ENCODE measurements around the gene IGF2BP3.
A peak's percentile ranks its signal among the peaks of the same experiment; 100 is the strongest.

Gene IGF2BP3

DNA sequence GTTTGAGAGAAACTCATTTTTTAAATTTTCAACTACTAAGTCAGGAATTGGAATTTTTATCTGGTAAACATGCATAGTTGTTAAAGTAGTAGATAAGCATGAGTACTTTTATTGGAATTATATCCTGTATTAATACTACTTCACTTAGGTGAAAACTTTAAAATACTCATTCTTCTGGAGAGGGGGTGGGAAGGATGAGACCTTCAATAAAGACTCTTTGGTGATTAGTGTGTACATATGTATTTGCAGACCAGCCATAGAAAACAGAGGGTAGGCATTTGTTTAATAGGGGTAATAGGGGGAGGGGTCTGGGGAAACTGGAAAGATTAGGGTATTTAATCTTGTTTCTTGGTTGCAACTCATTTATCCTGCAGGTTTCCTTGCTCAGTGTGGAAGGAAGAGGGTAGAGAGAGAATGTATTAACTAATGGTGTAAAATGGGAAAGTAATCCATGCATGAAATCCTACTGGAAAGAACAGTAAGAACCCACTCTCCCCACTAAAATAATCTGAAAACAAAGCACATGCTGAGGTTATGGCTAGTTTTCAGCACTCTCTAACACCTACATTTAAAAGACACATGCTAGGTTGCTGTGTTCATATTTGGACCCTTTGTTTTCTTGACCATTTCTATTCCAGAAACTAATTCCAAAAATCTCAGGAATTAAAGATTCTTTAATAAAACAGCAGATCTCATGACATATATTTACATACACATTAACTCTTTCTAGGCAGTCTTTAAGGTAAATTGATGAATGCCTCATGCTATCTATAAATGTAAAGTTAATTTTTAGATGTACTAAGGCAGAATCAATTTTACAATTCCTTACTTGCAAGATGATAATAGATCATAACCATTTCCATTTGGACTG lies 6.2 kb upstream of the IGF2BP3 start:
- no peak overlapping the region for H3K4me3 Mint-ChIP-seq
- H3K27me3 Mint-ChIP-seq: peaks cover 68% of the 10 kb centered on the region
- no peaks in the 10 kb centered on the region for H3K9me3 Mint-ChIP-seq
- H3K4me1 Mint-ChIP-seq (ENCODE audit: low read depth): peaks cover 14% of the 10 kb centered on the region
- intact Hi-C loops (cut with micrococcal nuclease): loop anchor here (5.0 to 10.0 kb wide), 2 partner anchors 56 to 292 kb away; partner anchors contain the start of genes NUP42 and TRA2A
- no peak overlapping the region for H3K27ac Mint-ChIP-seq
- H3K36me3 Mint-ChIP-seq (ENCODE audit: low read depth): no peaks in the 10 kb centered on the region

DNA sequence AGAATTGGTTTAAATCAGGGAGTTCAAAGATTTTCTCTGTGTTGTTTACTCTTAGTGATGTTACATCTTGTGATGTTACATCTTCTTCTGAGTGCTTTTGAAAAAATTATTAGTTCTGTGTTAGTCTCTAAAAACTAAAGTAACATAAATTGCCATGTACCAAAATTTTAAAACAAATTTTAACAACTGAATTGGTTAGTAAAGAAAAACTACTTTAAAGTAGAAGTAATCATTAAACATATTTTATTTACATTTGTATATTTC lies 5.2 kb upstream of the IGF2BP3 start:
- H3K27ac Mint-ChIP-seq: no peak overlapping the region
- H3K4me1 Mint-ChIP-seq (ENCODE audit: low read depth): peaks cover 22% of the 10 kb centered on the region
- H3K9me3 Mint-ChIP-seq: no peaks in the 10 kb centered on the region
- intact Hi-C loops (cut with micrococcal nuclease): loop anchor here (5.0 to 10.0 kb wide), 2 partner anchors 57 to 291 kb away; partner anchors contain the start of genes NUP42 and TRA2A
- H3K36me3 Mint-ChIP-seq (ENCODE audit: low read depth): no peaks in the 10 kb centered on the region
- peaks cover 70% of the 10 kb centered on the region for H3K27me3 Mint-ChIP-seq
- no peak overlapping the region for H3K4me3 Mint-ChIP-seq

GRCh38 chr7:23474829-23475575 lies 4.7 kb upstream of the IGF2BP3 start:
- Mint-ChIP-seq H3K36me3 (ENCODE audit: low read depth) (no peaks in the 10 kb centered on the region), H3K4me3 (peak overlapping the region; percentile 79), H3K27ac (peak overlapping the region; percentile 15), H3K9me3 (no peaks in the 10 kb centered on the region), H3K4me1 (ENCODE audit: low read depth) (peaks cover 27% of the 10 kb centered on the region), H3K27me3 (peaks cover 70% of the 10 kb centered on the region)
- intact Hi-C loops (cut with micrococcal nuclease): loop anchor here (5.0 to 10.0 kb wide), 3 partner anchors 57 to 290 kb away; partner anchors contain the start of genes MALSU1, NUP42 and TRA2A

DNA sequence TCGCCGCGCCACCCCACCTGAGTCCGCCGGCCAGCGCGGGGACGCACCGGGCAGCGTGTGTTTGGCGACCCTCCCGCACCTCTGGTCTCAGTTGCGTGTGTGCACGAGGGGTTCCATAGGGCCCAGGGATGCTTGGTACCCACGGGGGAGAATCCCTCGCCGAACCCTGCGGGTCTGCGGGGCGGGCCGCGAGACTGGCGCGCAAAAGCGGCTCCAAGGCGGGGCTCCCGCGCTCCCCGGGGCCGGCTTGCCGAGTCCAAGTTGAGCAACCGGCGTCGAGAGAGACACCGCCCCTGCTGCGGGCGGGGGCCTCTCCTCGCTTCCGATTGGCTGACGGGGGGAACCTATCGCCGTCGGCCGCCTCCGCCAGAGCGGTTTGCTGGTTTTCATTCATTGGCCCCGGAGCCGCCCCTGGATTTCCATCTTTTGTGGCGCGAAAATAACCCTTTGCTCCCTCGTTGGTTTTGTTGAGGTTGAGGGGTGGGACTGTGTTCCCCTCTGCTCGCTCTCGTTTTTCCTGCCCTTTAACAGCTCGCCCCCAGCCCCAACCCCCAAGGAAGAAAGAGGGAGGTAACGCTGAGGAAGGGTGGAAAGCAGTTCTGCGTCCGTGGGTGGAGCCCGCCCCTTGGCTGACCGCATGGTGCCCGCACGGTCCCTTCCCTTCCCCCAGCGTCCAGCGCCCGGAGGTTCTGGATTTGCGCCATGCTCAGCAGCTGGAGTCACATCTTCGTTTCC lies 4.0 kb upstream of the IGF2BP3 start:
- Mint-ChIP-seq H3K4me3 (peak overlapping the region; percentile 79), H3K9me3 (no peaks in the 10 kb centered on the region), H3K27ac (peak overlapping the region; percentile 15), H3K4me1 (ENCODE audit: low read depth) (peaks cover 31% of the 10 kb centered on the region), H3K27me3 (peaks cover 73% of the 10 kb centered on the region), H3K36me3 (ENCODE audit: low read depth) (no peaks in the 10 kb centered on the region)
- intact Hi-C loops (cut with micrococcal nuclease): loop anchor here (5.0 to 10.0 kb wide), 2 partner anchors 177 to 289 kb away; partner anchors contain the start of genes MALSU1 and NUP42

- H3K27ac Mint-ChIP-seq: no peak overlapping the region
- H3K4me1 Mint-ChIP-seq (ENCODE audit: low read depth): peaks cover 36% of the 10 kb centered on the region
- no peaks in the 10 kb centered on the region for H3K9me3 Mint-ChIP-seq
- peaks cover 73% of the 10 kb centered on the region for H3K27me3 Mint-ChIP-seq
- no peaks in the 10 kb centered on the region for H3K36me3 Mint-ChIP-seq (ENCODE audit: low read depth)
- intact Hi-C loops (cut with micrococcal nuclease): loop anchor here (5.0 to 10.0 kb wide), 2 partner anchors 176 to 289 kb away; partner anchors contain the start of genes MALSU1 and NUP42
- H3K4me3 Mint-ChIP-seq: peak overlapping the region; percentile 79
Measured at GRCh38 chr7:23473844-23474093, 3.5 kb upstream of the IGF2BP3 start.

DNA sequence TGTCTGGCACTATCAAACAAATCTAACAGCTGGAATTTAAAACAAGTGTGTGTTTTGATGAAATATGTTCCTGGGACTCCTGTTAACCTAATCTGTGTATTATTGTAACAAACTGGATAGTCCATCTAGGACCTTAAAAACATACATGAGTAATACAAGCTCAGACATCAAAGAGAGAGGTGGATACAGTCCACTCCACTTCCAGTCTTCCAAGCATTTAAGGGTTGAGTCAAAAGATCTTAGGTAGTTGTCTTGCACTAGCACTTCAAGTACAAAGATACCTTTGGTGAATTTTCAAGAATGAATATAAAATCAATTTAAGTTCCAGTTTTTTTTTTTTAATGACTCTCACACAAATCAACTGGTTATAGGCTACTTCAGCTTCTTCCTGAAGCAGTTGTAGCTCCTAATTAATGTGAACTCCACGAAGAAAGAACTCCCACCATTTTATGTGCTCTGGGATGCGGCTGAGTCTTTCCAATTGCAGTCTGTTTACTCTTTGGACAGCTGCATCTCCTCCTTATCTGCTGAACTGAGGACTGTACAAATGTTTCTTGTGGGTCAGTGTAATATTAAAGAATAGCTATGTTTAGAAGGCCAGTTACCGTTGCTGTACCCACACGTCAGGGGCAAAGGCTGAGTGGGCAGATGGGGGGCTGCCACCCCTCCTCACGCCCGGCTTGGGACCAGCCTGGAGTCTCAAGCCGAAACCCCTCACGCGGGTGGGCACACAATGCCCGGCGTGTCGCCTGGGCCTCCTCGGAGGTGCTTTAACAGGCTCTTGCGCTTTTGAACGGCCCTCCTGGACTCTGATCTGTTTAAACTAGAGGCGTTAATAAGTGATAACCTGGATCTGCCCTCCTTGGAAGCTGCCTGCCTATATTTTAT lies 2.9 kb upstream of the IGF2BP3 start:
- H3K27me3 Mint-ChIP-seq: peaks cover 76% of the 10 kb centered on the region
- intact Hi-C loops (cut with micrococcal nuclease): loop anchor here (5.0 to 10.0 kb wide), 2 partner anchors 176 to 288 kb away; partner anchors contain the start of genes MALSU1 and NUP42
- peaks cover 41% of the 10 kb centered on the region for H3K4me1 Mint-ChIP-seq (ENCODE audit: low read depth)
- no peak overlapping the region for H3K27ac Mint-ChIP-seq
- no peaks in the 10 kb centered on the region for H3K36me3 Mint-ChIP-seq (ENCODE audit: low read depth)
- no peak overlapping the region for H3K4me3 Mint-ChIP-seq
- no peaks in the 10 kb centered on the region for H3K9me3 Mint-ChIP-seq

DNA sequence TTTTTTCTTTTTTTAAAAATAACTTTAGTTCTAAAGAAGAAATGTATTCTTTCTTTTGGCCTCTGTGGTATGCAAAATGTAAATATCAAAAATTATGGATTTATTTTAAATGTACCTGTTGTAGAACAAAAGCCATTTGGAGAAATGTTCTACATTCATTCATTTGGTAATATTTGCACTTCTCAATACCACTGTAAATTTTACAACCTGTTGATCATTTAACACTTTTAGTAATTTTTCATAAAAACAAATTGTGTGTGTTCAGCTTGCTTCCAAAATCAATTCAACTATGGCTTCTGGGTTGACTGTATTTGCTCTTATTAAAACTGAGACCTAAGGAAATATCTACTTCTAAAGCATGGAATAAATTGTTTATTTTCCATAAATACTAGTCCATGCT lies 2.3 kb upstream of the IGF2BP3 start:
- H3K36me3 Mint-ChIP-seq (ENCODE audit: low read depth): no peaks in the 10 kb centered on the region
- H3K4me1 Mint-ChIP-seq (ENCODE audit: low read depth): peaks cover 48% of the 10 kb centered on the region
- no peaks in the 10 kb centered on the region for H3K9me3 Mint-ChIP-seq
- H3K27ac Mint-ChIP-seq: no peak overlapping the region
- H3K27me3 Mint-ChIP-seq: peaks cover 82% of the 10 kb centered on the region
- no peak overlapping the region for H3K4me3 Mint-ChIP-seq
- intact Hi-C loops (cut with micrococcal nuclease): loop anchor here (5.0 to 10.0 kb wide), 2 partner anchors 175 to 288 kb away; partner anchors contain the start of genes MALSU1 and NUP42

- peaks cover 52% of the 10 kb centered on the region for H3K4me1 Mint-ChIP-seq (ENCODE audit: low read depth)
- H3K27me3 Mint-ChIP-seq: peaks cover 84% of the 10 kb centered on the region
- no peaks in the 10 kb centered on the region for H3K9me3 Mint-ChIP-seq
- intact Hi-C loops (cut with micrococcal nuclease): loop anchor here (5.0 to 10.0 kb wide), 2 partner anchors 175 to 287 kb away; partner anchors contain the start of genes MALSU1 and NUP42
- no peak overlapping the region for H3K27ac Mint-ChIP-seq
- no peaks in the 10 kb centered on the region for H3K36me3 Mint-ChIP-seq (ENCODE audit: low read depth)
- no peak overlapping the region for H3K4me3 Mint-ChIP-seq
Measured at GRCh38 chr7:23472046-23472445, 1.8 kb upstream of the IGF2BP3 start.

- H3K4me3 Mint-ChIP-seq: peak overlapping the region; percentile 77
- H3K4me1 Mint-ChIP-seq (ENCODE audit: low read depth): peaks cover 52% of the 10 kb centered on the region
- H3K36me3 Mint-ChIP-seq (ENCODE audit: low read depth): no peaks in the 10 kb centered on the region
- no peak overlapping the region for H3K27ac Mint-ChIP-seq
- H3K27me3 Mint-ChIP-seq: peaks cover 78% of the 10 kb centered on the region
- no peaks in the 10 kb centered on the region for H3K9me3 Mint-ChIP-seq
- intact Hi-C loops (cut with micrococcal nuclease): loop anchor here (5.0 to 10.0 kb wide), 2 partner anchors 174 to 286 kb away; partner anchors contain the start of genes MALSU1 and NUP42
Measured at GRCh38 chr7:23471106-23471859, 992 bp upstream of the IGF2BP3 start.

DNA sequence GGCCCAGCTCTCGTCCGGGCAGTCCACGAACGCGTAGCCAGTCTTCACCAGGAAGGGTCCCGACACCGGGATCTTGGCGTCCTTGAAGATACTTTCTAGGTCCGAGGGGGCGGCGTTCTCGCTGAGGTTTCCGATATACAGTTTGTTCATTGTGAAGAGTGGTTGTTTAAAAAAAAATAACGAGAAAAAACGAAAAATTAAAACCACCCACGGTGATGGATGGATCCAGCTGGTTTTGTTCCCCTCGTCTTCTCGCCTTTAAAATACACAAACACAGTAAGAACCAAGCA lies 385 bp downstream of the IGF2BP3 start:
- no peak overlapping the region for H3K27ac Mint-ChIP-seq
- no peaks in the 10 kb centered on the region for H3K9me3 Mint-ChIP-seq

DNA sequence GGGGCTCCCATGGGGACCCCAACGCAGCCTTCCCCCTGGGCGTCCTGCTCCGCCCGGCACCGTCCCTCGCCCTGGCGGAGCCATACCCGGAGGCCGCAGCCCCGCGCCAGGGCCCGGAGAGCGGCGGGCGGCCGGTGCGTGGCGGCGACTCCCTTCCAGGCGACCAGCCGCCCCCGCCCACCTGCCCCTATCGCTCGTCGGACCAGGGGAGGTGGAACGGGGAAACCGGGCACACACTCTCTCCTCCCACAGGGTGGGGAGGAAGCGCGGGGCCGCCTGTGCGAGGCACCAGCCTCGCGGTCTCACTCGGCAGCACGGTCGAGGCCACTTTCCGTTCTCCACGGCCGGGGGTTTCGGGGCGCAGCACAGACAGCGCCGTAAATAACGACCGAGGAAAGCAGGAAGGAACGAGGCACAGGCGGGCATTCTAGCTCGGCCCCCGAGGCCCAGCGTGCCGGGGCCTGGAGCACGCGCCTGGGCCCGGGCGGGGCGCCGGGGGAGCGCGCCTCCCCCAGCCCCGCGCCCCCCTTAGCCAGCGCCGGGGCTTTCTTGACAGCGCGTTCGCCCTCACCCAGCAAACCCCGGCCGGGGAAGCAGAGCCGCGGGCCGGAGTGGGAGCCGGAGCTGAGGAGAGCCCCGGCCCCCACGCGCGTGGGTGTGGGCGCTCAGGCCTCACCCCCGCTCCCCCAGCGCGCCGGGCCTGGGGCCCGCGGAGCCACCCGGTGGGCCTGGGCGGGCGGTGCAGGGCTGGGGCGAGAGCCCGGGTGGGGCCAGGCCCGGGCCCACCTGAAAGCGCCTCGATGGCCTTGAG lies 936 bp downstream of the IGF2BP3 start:
- H3K27ac Mint-ChIP-seq: no peak overlapping the region
- H3K27me3 Mint-ChIP-seq: peaks cover 82% of the 10 kb centered on the region
- no peaks in the 10 kb centered on the region for H3K9me3 Mint-ChIP-seq
- peak overlapping the region; percentile 77 for H3K4me3 Mint-ChIP-seq
- H3K4me1 Mint-ChIP-seq (ENCODE audit: low read depth): peaks cover 45% of the 10 kb centered on the region
- intact Hi-C loops (cut with micrococcal nuclease): no loop called here
- H3K36me3 Mint-ChIP-seq (ENCODE audit: low read depth): no peaks in the 10 kb centered on the region

More for the DNA sequence above, 385 bp downstream of the IGF2BP3 start:
- intact Hi-C loops (cut with micrococcal nuclease): loop anchor here (5.0 to 10.0 kb wide), 2 partner anchors 173 to 285 kb away; partner anchors contain the start of genes MALSU1 and NUP42
- Mint-ChIP-seq H3K27me3 (peaks cover 84% of the 10 kb centered on the region), H3K4me3 (peak overlapping the region; percentile 77), H3K36me3 (ENCODE audit: low read depth) (no peaks in the 10 kb centered on the region), H3K4me1 (ENCODE audit: low read depth) (peaks cover 51% of the 10 kb centered on the region)
